ENCODE results near the gene EIF5.
A peak's percentile ranks its signal among the peaks of the same experiment; 100 is the strongest.

The EIF5 gene

DNA sequence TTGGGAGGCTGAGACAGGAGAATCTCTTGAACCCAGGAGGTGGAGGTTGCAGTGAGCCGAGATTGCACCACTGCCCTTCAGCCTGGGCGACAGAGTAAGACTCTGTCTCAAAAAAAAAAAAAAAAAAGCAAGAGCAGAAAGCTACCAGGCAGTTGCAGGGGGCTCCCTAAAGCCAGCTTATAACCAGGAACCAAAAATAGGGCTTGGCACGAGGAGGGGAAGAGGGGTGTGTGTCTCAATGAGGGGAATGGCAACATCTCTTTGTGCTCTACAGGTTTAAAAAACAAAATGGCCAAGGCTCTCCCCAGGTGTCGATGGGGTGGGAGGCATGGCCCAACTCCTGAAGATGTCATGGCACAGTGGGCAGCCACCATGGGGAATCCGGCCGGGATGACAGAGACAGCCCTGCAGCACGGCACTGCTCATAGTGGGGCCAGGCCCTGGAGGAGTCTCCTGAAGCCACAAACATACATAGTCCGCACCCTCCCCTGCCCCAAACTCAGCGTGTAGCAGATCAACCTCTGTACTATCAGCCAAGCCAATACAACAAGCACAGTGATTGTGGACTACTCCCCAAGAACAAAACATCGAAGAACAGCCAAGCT lies 16.0 kb upstream of the EIF5 start:
- H3K27ac Mint-ChIP-seq: no peak overlapping the region
- no peaks in the 10 kb centered on the region for H3K4me1 Mint-ChIP-seq
- ATAC-seq (no peak), DNase-seq (no peak)
- no peaks in the 10 kb centered on the region for H3K9me3 Mint-ChIP-seq
- H3K4me3 Mint-ChIP-seq: no peak overlapping the region
- H3K27me3 Mint-ChIP-seq: peaks cover 23% of the 10 kb centered on the region

DNA sequence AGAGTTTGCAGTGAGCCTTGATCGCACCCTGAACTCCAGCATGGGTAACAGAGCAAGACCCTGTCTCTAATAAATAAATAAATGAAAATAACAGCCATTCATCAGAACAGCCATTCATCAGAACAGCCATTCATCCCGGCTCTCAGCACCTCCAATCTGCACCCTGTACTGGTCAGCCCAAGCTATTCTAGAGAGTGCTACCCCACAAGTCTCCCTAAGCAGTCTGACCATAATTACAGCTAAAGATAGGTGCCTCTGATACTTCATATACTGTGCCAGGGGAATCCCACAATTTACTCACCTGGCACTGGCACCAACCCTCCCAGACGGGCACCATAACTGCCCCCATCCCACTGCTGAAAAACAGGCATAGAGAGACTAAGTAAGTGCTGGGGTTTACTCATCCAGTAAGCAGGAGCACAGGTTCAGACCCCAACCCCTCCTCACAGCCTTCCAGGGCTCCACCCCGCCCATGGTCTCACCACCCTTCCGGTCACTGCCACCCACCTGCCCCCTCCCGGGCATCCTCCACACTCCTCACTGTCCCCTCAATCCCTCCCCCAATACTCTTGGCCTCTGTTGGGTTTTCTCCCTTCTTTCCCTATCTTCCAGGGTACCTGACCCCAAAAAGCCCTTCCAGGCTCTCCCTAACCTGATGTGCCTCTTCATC lies 15.2 kb upstream of the EIF5 start:
- ATAC-seq (no peak), DNase-seq (no peak)
- no peak overlapping the region for H3K4me3 Mint-ChIP-seq
- H3K9me3 Mint-ChIP-seq: no peaks in the 10 kb centered on the region
- no peaks in the 10 kb centered on the region for H3K4me1 Mint-ChIP-seq
- no peak overlapping the region for H3K27ac Mint-ChIP-seq
- peaks cover 23% of the 10 kb centered on the region for H3K27me3 Mint-ChIP-seq

DNA sequence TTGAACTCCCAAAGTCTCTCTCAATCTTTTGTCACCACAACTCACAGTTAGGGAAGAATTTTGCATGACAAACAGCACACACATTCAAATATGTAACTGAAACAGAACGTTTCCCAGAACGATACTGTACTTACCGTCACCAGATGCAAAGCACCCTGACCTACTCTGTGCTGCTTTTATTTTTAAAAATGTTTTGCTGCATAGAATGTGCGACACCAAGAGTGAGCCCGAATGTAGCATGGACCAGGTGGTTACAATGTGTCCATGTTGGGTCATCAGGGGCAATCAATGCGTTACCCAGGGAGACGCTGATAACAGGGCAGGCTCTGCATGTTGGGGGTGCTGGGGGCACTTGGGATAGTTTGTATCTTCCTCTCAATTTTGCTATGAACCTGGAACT lies 14.6 kb upstream of the EIF5 start:
- ATAC-seq: no peak
- no peaks in the 10 kb centered on the region for H3K9me3 Mint-ChIP-seq
- peaks cover 23% of the 10 kb centered on the region for H3K27me3 Mint-ChIP-seq
- no peaks in the 10 kb centered on the region for H3K4me1 Mint-ChIP-seq
- H3K27ac Mint-ChIP-seq: no peak overlapping the region
- no peak overlapping the region for H3K4me3 Mint-ChIP-seq
- no peak for DNase-seq

DNA sequence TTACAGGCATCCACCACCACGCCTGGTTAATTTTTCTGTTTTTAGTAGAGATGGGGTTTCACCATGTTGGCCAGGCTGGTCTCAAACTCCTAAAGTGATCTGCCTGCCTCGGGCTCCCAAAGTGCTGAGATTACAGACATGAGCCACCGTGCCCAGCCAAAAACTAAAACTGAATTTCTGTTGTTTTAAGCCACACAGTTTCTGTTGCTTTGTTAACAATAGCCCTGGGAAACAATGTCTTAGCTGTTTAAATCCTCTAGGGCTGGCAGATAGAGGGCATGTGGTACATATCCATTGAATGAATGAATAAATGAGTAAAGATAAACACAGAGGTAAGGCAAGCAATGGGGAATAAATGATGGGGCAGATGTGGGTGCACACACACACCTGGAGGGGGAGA lies 8.0 kb upstream of the EIF5 start:
- H3K4me3 Mint-ChIP-seq: no peak overlapping the region
- ATAC-seq (no peak), DNase-seq (no peak)
- no peaks in the 10 kb centered on the region for H3K4me1 Mint-ChIP-seq
- peak overlapping the region in 1 of 2 donors; percentile 55 for H3K27ac Mint-ChIP-seq
- no peaks in the 10 kb centered on the region for H3K27me3 Mint-ChIP-seq
- no peaks in the 10 kb centered on the region for H3K9me3 Mint-ChIP-seq

DNA sequence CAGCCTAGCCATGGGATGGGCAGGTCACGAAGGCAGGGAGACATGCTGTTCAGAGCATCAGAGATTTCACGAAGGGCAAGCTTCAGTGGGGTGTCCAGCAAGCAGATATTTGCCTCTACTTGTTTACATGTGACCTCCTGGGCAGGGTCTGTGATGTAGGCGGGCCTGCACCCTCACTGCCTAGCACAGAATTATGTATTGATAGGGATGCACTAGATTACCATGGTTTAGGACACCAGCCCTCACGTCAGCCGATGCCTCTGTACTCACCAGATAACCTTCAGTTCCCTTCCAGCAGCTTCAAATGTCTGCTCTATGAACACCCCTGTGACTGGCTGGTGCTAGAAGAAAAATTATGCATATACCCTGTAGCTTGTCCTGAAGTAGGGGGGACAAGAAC lies 5.1 kb upstream of the EIF5 start:
- ATAC-seq (no peak), DNase-seq (no peak)
- no peak overlapping the region for H3K4me3 Mint-ChIP-seq
- H3K4me1 Mint-ChIP-seq: peaks cover 17% of the 10 kb centered on the region
- no peak overlapping the region for H3K27ac Mint-ChIP-seq
- no peaks in the 10 kb centered on the region for H3K27me3 Mint-ChIP-seq
- H3K9me3 Mint-ChIP-seq: no peaks in the 10 kb centered on the region

DNA sequence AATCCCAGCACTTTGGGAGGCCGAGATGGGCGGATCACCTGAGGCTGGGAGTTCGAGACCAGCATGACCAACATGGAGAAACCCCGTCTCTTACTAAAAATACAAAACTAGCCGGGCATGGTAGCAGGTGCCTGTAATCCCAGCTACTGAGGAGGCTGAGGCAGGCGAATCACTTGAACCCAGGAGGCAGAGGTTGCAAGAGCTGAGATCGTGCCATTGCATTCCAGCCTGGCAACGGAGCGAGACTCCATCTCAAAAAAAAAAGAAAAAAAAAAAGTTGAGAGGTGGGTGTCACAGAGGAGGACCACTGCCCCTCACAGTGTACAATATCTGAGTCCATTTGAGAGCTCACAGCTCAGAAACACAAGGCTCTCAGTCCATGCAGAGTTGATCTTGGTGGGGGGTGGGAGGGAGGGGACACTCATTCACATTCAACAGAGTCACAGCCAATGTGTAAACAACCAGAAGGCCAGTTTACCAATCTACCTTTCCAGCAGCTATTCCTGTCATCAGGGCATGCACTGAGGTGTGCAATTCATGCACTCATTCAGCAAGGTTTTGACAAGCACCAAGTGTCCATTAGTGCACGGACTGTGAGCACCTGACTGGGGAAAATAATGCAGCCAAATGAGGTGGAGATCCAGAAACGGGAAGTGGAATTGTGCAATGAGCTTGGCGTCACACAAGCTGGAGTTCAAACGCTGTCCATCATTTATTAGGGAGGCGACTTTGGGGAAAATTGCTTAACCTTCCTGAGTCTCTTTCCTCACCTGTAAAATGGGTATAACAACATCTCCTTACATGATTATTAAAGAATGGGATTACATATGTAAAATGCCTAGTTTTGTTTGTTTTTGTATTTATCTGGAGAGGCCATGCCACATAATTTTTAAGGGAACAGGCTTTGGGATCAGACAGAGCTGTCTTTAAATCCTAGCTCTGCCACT lies 4.4 kb upstream of the EIF5 start:
- Mint-ChIP-seq H3K4me3 (no peak overlapping the region), H3K27me3 (no peaks in the 10 kb centered on the region), H3K9me3 (no peaks in the 10 kb centered on the region), H3K4me1 (peaks cover 17% of the 10 kb centered on the region), H3K27ac (peak overlapping the region in 1 of 2 donors; percentile 59)
- ATAC-seq (no peak), DNase-seq (no peak)

DNA sequence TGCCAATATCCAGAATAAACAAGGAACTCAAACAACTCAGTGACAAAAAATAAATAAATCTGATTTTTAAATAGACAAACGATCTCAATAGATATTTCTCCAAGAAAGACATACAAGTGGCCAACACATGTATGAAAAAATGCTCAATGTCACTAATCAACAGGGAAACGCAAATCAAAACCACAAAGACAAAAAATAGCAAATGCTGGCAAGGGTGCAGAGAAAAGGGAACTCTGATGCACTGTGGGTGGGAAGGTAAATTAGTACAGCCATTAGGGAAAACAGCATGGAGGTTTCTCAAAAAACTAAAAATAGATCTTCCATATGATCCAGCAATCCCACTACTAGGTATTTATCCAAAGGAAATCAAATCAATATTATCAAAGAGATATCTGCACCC lies 3.5 kb upstream of the EIF5 start:
- H3K27ac Mint-ChIP-seq: no peak overlapping the region
- H3K9me3 Mint-ChIP-seq: no peaks in the 10 kb centered on the region
- H3K4me1 Mint-ChIP-seq: peaks cover 22% of the 10 kb centered on the region
- H3K4me3 Mint-ChIP-seq: no peak overlapping the region
- DNase-seq (no peak), ATAC-seq (no peak)
- H3K27me3 Mint-ChIP-seq: no peaks in the 10 kb centered on the region

DNA sequence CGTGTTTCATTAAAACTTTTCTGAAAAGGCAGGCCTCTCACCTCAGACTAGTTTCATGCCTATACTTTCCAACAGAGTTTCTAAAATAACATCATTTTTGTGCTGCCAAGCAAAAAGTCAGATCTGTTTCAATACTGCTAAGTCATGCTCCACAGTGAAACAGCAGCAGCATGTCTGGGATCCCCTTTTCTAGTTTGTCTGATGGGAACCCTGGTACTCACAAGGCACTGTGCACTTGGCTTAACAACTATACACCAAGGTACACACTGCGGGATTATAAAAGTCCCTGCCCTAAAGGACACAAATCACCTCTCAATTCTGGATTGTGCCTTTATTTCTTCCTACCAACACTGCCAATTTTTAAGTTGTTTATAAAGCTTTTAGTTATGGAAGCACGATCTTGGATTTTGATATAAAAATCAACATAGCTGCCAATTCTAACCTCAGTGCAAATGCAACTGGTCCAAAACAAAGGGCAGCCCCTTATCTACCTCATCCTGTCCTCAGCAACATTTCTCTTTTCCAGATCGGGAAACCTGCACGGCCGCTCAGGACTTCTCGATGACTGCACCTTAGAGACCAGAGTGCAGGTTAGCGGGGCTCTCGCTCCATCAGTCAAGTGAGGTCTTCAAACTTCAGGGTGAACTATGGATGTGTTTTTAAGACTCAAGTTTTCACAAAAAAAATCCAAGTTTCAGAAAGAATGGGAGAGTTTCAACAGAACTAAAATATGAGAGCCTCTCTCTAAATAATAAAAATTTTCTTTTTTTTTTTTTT lies 1.7 kb upstream of the EIF5 start:
- peak overlapping the region in 1 of 2 donors; percentile 99 for H3K27ac Mint-ChIP-seq
- no peaks in the 10 kb centered on the region for H3K9me3 Mint-ChIP-seq
- DNase-seq (no peak), ATAC-seq (no peak)
- no peaks in the 10 kb centered on the region for H3K27me3 Mint-ChIP-seq
- peak overlapping the region; percentile 93 for H3K4me3 Mint-ChIP-seq
- peaks cover 40% of the 10 kb centered on the region for H3K4me1 Mint-ChIP-seq

DNA sequence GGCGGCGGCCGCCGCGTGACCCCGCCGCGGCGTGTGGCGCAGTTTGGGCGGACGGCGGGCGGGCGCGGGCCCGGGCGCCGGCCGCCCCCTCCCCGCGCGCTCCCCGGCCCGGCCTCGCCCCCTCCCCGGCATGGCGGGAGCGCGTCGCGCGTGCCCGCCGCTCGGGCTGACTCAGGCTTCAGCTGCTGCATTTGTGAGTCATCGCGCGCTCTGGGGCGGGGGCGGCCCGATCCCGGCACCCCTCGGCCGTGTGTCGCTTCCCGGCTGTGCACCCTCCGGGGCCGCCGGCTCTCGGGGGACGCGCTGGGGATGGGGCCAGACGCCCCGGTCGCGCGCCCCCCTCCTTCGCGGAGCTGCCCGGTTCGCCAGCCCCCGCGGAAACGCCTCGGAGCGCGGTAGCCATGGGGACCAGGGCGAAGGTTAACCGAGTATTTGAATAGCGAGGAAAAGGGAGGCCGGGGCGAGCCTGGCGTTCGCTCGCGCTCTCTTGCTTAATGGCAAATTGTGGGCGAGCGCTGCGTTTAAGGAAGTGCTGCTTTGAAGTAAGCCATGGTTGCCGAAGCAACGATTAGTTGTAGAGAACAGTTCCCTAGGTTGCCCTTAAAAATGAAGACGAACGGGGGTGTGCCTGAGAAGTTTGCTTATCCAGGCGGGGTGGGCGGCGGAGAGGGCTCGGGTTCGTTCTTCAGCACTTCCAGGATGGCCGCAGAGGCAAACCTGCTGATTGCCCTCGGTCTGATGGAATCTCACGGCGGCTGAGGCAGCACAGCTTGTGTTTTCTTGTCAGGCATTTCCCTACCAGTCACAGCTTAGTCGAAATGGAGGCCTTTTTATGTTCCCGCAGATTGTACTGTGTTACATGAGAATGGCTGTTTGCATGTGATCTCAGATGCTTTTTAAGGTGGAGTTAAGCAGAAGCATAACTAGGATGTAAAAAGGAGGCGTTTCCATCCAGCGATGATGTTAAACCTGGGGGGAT lies 896 bp downstream of the EIF5 start:
- Mint-ChIP-seq H3K27me3 (no peaks in the 10 kb centered on the region), H3K4me3 (peak overlapping the region; percentile 93), H3K27ac (peak overlapping the region; percentile 96 to 99), H3K9me3 (no peaks in the 10 kb centered on the region), H3K4me1 (peaks cover 63% of the 10 kb centered on the region)
- peak; percentile 74 to 82 for DNase-seq
- ATAC-seq: peak; percentile 60

DNA sequence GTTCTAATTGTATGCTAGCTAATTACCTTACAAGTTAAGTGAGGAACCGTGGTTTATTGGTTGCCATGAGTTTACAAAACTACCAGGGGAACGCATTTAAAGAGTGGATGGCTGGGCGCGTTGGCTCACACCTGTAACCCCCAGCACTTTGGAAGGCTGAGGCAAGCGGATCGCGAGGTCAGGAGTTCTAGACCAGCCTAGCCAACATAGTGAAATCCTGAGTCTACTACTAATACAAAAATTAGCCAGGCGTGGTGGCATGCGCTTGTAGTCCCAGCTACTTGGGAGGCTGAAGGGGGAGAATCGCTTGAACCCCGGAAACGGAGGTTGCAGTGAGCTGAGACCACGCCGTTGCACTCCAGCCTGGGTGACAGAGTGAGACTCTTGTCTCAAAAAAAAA lies 2.2 kb downstream of the EIF5 start:
- no peak for DNase-seq
- Mint-ChIP-seq H3K4me3 (peak overlapping the region; percentile 93), H3K9me3 (no peaks in the 10 kb centered on the region), H3K27ac (peak overlapping the region; percentile 96 to 99), H3K4me1 (peaks cover 71% of the 10 kb centered on the region), H3K27me3 (no peaks in the 10 kb centered on the region)
- no peak for ATAC-seq

DNA sequence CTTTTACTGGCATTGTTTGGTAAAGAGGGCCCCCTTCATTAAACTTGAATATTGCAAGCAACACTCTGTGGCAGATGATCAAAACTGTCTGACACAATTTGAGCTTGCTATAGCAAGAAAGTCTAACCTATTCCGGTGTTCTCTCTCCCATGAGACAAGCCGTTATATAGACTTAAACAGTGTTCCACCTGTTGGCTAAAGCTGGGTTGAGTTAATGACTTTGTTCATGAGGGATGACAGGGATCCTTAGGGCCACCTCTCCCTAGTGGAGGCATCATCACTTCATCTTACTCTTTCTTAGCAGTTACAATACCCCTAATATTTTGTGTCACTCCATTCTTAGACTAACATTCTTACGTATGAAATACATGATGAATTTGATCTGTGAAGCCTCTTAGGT lies 3.8 kb downstream of the EIF5 start:
- no peaks in the 10 kb centered on the region for H3K27me3 Mint-ChIP-seq
- DNase-seq: no peak
- H3K4me1 Mint-ChIP-seq: peaks cover 64% of the 10 kb centered on the region
- H3K9me3 Mint-ChIP-seq: no peaks in the 10 kb centered on the region
- H3K4me3 Mint-ChIP-seq: peak overlapping the region in 1 of 2 donors; percentile 12
- no peak for ATAC-seq
- peak overlapping the region; percentile 29 to 95 for H3K27ac Mint-ChIP-seq

DNA sequence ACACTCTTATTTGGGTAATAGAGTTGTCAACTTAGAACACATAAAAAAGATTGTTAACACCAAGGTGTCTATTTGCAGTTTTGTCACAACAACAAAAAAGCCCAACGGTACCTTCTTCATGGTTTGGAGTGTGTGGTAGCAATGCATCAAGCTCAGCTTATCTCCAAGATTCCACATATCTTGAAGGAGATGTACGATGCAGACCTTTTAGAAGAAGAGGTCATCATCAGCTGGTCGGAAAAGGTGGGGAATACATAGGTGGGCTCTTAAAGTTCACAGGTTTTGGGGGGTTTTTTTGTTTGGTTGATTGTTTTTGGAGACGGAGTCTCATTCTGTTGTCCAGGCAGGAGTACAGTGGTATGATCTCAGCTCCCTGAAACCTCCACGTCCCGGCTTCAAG lies 5.5 kb downstream of the EIF5 start:
- no peaks in the 10 kb centered on the region for H3K9me3 Mint-ChIP-seq
- H3K4me1 Mint-ChIP-seq: peaks cover 63% of the 10 kb centered on the region
- no peaks in the 10 kb centered on the region for H3K27me3 Mint-ChIP-seq
- DNase-seq (no peak), ATAC-seq (no peak)
- peak overlapping the region in 1 of 2 donors; percentile 54 for H3K27ac Mint-ChIP-seq
- no peak overlapping the region for H3K4me3 Mint-ChIP-seq

DNA sequence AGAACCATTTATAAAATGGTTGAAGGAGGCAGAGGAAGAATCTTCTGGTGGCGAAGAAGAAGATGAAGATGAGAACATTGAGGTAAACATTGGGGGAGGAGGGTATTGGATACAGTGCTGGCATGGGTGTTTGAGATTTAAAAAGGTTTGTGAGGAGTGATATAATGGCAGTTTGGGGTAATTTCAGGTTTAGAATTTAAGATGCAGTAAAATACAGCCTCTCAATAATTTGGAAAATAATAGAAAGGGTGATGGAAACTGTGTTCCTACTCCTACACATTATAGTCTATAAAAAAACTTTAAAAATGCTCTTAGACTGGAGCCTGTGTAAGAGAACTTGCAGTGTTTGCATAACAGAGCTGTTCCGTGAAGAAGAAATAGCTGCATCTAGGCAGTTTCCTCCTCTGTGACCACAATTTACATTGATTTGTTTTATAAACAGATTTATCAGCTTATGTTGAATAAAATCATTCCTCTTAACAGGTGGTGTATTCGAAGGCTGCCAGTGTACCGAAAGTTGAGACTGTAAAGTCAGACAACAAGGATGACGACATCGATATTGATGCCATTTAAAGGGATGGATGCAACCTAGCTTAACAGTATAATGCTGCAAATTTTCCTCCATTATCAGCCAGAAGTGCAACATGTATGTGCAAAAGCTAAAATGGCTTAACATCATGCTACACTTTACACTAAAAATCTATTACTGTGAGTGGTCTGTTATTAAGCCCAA lies 6.6 kb downstream of the EIF5 start:
- no peak for DNase-seq
- no peaks in the 10 kb centered on the region for H3K9me3 Mint-ChIP-seq
- ATAC-seq: no peak
- H3K4me1 Mint-ChIP-seq: peaks cover 57% of the 10 kb centered on the region
- H3K27ac Mint-ChIP-seq: peak overlapping the region in 1 of 2 donors; percentile 54
- H3K27me3 Mint-ChIP-seq: no peaks in the 10 kb centered on the region
- H3K4me3 Mint-ChIP-seq: no peak overlapping the region

Data from stimulated activated naive CD8-positive, alpha-beta T cell treated with anti-CD3 and anti-CD28 coated beads, Interleukin-15, amount 100 ng/mL, for 72 hours (primary cell).